Measurements from ENCODE around the gene SLC16A3. TPM values are rescaled to one million over a fixed set of nuclear protein-coding genes. Genes with fewer than 3 reads are reported as not detected.
A peak's percentile ranks its signal among the peaks of the same experiment; 100 is the strongest.

Gene SLC16A3
- total RNA-seq, 2 donors from 2014 or later, result 76.0 to 113 TPM

DNA sequence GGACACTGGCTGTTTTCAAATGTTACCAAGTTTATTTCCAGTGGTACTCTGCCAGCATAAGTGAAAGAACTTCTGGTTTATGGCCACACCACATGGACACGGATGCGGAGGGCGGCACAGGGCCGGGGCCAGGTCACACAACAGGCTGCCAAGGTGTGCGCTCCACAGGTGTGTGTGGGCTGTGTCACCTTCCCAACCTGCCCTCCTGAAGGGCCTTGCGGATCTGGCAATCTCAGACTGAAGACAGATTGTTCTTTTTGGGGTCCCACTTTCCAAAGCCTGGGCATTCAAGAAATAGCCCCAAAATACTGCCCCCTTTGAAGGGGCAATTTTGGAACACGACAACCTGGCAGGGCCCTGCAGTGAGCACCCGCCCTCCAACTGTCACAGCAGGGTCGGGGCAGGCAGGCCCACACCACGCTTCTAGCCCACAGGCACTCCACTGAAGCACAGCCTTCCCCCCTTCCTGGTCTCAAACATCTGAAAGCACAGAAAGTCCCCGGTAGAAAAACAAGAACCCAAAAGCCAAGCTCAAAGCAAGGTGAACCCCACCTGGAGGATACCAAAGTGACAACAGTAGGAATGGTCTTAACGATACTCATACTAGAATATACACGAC, 41.1 kb downstream of the SLC16A3 start:
- Histone ChIP-seq H3K4me1 (ENCODE audit: control insufficient read depth in 1 of 2, low read depth in 2 of 2) (peaks cover 45 to 81% of the 10 kb centered on the region in 2 donors), H3K36me3 (peaks cover 20% of the 10 kb centered on the region), H3K9me3 (no peaks in the 10 kb centered on the region), H3K4me3 (no peak overlapping the region), H3K27ac (no peak overlapping the region), H3K27me3 (replicated peaks; ENCODE audit: insufficient read depth) (no peaks in the 10 kb centered on the region)
- TF ChIP-seq, protein P1, sequence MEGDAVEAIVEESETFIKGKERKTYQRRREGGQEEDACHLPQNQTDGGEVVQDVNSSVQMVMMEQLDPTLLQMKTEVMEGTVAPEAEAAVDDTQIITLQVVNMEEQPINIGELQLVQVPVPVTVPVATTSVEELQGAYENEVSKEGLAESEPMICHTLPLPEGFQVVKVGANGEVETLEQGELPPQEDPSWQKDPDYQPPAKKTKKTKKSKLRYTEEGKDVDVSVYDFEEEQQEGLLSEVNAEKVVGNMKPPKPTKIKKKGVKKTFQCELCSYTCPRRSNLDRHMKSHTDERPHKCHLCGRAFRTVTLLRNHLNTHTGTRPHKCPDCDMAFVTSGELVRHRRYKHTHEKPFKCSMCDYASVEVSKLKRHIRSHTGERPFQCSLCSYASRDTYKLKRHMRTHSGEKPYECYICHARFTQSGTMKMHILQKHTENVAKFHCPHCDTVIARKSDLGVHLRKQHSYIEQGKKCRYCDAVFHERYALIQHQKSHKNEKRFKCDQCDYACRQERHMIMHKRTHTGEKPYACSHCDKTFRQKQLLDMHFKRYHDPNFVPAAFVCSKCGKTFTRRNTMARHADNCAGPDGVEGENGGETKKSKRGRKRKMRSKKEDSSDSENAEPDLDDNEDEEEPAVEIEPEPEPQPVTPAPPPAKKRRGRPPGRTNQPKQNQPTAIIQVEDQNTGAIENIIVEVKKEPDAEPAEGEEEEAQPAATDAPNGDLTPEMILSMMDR (IDR thresholded peaks at IDR 0.05), result no peak
- no peak for ATAC-seq (ENCODE audit: insufficient number of reproducible peaks, low FRiP score, low read depth)
- DNase-seq (ENCODE audit: low spot score), result no peak

DNA sequence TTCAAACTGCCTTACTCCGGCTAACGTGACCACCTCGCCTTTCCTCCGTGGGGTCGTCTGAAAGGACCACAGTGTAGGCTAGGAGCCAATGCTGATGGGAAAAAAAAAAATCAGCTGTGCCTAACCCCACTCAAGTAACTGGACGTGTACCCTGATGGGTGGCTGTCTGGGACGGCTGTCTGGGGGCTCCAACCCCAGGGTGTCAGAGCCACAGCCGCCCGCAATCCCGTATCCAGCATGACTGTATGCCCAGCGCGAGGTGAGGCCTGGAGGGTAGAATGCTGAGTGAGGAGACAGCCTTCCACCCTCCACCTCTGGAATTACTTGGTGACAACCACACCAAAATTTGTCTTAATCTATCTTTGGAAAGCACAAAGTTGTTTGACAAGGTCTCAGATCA, 41.8 kb downstream of the SLC16A3 start:
- TF ChIP-seq, protein P1 (IDR thresholded peaks at IDR 0.05), result no peak
- Histone ChIP-seq H3K9me3 (no peaks in the 10 kb centered on the region), H3K36me3 (peaks cover 13% of the 10 kb centered on the region), H3K27ac (no peak overlapping the region), H3K4me1 (ENCODE audit: control insufficient read depth in 1 of 2, low read depth in 2 of 2) (peaks cover 45 to 80% of the 10 kb centered on the region in 2 donors), H3K4me3 (no peak overlapping the region), H3K27me3 (replicated peaks; ENCODE audit: insufficient read depth) (no peaks in the 10 kb centered on the region)
- ATAC-seq (ENCODE audit: insufficient number of reproducible peaks, low FRiP score, low read depth) (no peak), DNase-seq (ENCODE audit: low spot score) (no peak)

DNA sequence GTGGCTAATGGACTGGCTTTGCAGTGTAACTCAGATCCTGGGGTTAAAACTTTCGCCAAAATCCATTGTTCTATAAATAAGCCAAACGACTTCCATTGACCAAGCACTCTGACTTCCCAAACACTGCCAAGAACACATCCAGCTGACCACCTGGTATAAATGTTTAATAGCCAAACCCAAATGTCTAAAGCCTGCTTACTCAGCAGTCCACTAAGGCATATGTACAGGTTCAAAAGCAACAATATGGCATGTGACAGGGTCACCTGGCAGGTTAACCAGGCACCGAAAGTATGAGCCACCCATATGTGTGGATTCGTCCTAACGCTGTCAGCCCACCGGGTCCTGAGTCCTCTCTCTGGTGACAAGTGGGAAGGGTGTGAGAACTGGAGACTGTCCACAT, 42.6 kb downstream of the SLC16A3 start:
- no peaks in the 10 kb centered on the region for H3K9me3 ChIP-seq
- H3K4me3 ChIP-seq, result no peak overlapping the region
- peaks cover 44 to 72% of the 10 kb centered on the region in 2 donors for H3K4me1 ChIP-seq (ENCODE audit: control insufficient read depth in 1 of 2, low read depth in 2 of 2)
- no peak overlapping the region for H3K27ac ChIP-seq
- no peak for DNase-seq (ENCODE audit: low spot score)
- peaks cover 8% of the 10 kb centered on the region for H3K36me3 ChIP-seq
- no peaks in the 10 kb centered on the region for H3K27me3 ChIP-seq (replicated peaks; ENCODE audit: insufficient read depth)
- TF ChIP-seq, protein P1 (IDR thresholded peaks at IDR 0.05), result no peak
- no peak for ATAC-seq (ENCODE audit: insufficient number of reproducible peaks, low FRiP score, low read depth)

DNA sequence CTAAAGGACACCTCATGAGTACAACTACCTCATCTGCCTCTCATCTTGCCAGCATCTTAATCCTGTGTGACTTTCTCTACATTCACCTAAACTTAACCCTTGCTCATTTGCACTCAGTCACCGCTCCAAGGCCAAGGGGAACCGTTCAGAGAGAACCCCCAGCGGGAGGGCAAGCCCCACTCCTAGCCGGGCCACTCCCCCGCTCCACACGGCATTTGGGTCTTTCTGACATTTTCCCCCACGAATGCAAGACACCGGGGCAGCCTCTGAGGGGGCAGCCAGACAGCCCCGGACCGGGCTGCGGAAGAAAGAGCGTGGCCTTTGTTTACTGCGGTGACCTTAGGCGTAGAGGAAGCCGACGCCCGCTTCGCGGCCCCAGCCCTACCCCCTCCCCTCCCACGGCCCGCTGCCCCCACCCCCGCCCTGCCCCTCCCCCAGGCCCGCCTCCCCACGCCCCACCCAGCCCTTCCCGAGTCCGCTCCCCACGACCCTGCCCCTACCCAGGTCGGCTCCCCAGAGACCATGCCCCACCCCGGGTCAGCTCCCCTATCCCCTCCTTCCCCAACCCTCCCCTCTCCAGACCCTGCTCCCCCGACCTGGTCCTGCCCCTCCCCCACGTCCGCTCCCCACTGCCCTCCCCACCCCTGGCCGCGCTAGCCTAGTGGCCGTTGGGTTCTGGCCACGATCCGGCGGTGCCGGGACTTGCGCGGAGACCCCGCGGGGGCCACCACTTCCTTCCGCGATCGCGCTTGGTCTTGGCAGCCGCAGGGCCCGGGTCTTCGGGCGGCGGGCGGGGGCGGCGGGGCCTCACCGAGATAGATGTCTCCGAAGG, 43.9 kb downstream of the SLC16A3 start:
- H3K9me3 ChIP-seq, result no peaks in the 10 kb centered on the region
- H3K27me3 ChIP-seq (replicated peaks; ENCODE audit: insufficient read depth), result no peaks in the 10 kb centered on the region
- H3K36me3 ChIP-seq, result peaks cover 8% of the 10 kb centered on the region
- ATAC-seq (ENCODE audit: insufficient number of reproducible peaks, low FRiP score, low read depth) (no peak), DNase-seq (ENCODE audit: low spot score) (no peak)
- peaks cover 37 to 59% of the 10 kb centered on the region in 2 donors for H3K4me1 ChIP-seq (ENCODE audit: control insufficient read depth in 1 of 2, low read depth in 2 of 2)
- peak overlapping the region; percentile 99 for H3K4me3 ChIP-seq
- H3K27ac ChIP-seq, result peak overlapping the region; percentile 95 to 96
- TF ChIP-seq, protein P1 (IDR thresholded peaks at IDR 0.05), result no peak

DNA sequence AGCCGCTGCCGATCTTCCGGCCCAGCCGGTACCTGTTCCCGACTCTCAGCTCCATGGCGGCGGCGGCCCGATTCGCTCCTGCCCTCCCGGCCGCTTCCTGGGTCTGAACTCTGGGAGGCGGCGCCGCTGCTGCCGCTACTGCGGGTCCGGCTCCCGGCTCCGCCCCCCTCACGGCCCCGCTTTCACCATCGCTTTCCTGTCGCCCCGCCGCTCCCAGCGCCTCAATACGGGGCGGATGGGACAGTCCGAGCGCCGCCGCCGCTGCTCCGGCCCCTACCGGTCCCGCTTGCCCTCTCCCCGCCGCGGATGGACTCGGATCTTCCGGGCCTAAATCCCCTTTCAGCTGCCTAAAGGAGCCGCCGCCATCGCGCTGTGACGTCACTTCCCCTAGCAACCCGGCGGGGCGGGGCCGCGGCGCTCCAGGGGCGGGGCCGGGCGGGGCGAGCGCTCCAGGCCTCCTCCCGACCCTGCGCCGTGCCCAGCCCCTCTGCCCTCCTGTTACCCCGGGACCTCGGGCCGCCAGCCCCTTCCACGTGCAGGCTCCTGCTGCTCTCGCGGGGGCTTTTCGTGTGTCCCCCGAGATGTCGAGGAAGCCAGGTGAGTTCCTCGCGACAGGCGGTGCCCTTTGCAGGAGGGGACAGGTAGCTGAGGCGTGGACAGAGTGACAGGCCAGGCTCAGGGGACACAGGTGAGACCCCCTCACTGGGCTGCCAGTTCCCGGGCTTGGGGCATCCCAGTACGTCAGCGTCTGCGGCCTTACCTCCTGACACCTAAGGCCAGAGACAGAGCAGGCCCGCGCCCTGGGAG, 44.7 kb downstream of the SLC16A3 start, which contains the start of gene CSNK1D:
Gene CSNK1D, minus strand, starts transcription at position 374 of the 807 bp plus-strand sequence. Its CDS starts 319 bp downstream, at position 55.
- no peaks in the 10 kb centered on the region for H3K27me3 ChIP-seq (replicated peaks; ENCODE audit: insufficient read depth)
- no peaks in the 10 kb centered on the region for H3K9me3 ChIP-seq
- peaks cover 8% of the 10 kb centered on the region for H3K36me3 ChIP-seq
- H3K4me1 ChIP-seq (ENCODE audit: control insufficient read depth in 1 of 2, low read depth in 2 of 2), result peaks cover 29 to 51% of the 10 kb centered on the region in 2 donors
- DNase-seq (ENCODE audit: low spot score) (peak; percentile 62), ATAC-seq (ENCODE audit: insufficient number of reproducible peaks, low FRiP score, low read depth) (peak; percentile 69)
- TF ChIP-seq, protein P1 (IDR thresholded peaks at IDR 0.05), result no peak
- H3K27ac ChIP-seq, result peak within 1 kb of the TSS; percentile 95 to 96
- H3K4me3 ChIP-seq, result peak within 1 kb of the TSS; percentile 99

Data from thoracic aorta (tissue), 2 donors.